ENCODE data around the gene COL18A1. TPM values are rescaled to one million over a fixed set of nuclear protein-coding genes. Genes with fewer than 3 reads are reported as not detected.

The COL18A1 gene
- total RNA-seq, 1 experiment from 2014 or later, result 77.0 TPM

- BruUV-seq (replicated peaks), result no TSS peak
- 0 out of 2 replicates have a peak overlapping the region, but pooled peaks have one; percentile 19 for H2AFZ ChIP-seq (ENCODE audit: low read length)
These were observed 145.7 kb downstream of the COL18A1 start for GRCh38 chr21:45550522-45551210.

GRCh38 chr21:45551316-45551715 is 146.4 kb downstream of the COL18A1 start:
- intact Hi-C loops (cut with micrococcal nuclease), result no loop called here
- TF ChIP-seq CTCF (conservative IDR thresholded peaks at IDR 0.05; ENCODE audit: low read depth, low read length) (no peak), EZH2 (IDR thresholded peaks at IDR 0.05; ENCODE audit: low read length, unreplicated experiment) (no peak), EZH2phosphoT487 (IDR thresholded peaks at IDR 0.05; ENCODE audit: borderline replicate concordance, low read length) (no peak)
- no TSS peak for BruUV-seq (replicated peaks)
- POLR2A ChIA-PET (ENCODE audit: unreplicated experiment), result no interaction called here
- Histone ChIP-seq H3K4me1 (ENCODE audit: insufficient read depth, low read length) (peaks cover 14% of the 10 kb centered on the region), H3K27ac (ENCODE audit: low read length) (peak overlapping the region; percentile 56), H2AFZ (ENCODE audit: low read length) (0 out of 2 replicates have a peak overlapping the region, but pooled peaks have one; percentile 19), H3K36me3 (ENCODE audit: low read depth, low read length) (no peaks in the 10 kb centered on the region), H3K4me3 (ENCODE audit: low read length) (no peak overlapping the region), H3K9me3 (ENCODE audit: low read length) (no peaks in the 10 kb centered on the region), H3F3A (ENCODE audit: low read length, unreplicated experiment) (peaks cover 4% of the 10 kb centered on the region), H3K9me2 (replicated peaks; ENCODE audit: low read length) (no peaks in the 10 kb centered on the region), H3K27me3 (ENCODE audit: low read length) (no peaks in the 10 kb centered on the region), H4K20me1 (ENCODE audit: low read length) (no peaks in the 10 kb centered on the region), H3K79me2 (ENCODE audit: low read length) (no peaks in the 10 kb centered on the region), H3K4me2 (ENCODE audit: low read length) (peak overlapping the region; percentile 38), H3K9ac (ENCODE audit: low read length) (peak overlapping the region; percentile 18; the same call in 1 of the 2 replicates)
- DNase-seq (peak; percentile 88), ATAC-seq (peak; percentile 57)
- CTCF ChIA-PET, result no interaction called here

More at GRCh38 chr21:45550522-45551210, 145.7 kb downstream of the COL18A1 start:
- Histone ChIP-seq H3F3A (ENCODE audit: low read length, unreplicated experiment) (peaks cover 4% of the 10 kb centered on the region), H3K9me3 (ENCODE audit: low read length) (no peaks in the 10 kb centered on the region), H3K36me3 (ENCODE audit: low read depth, low read length) (no peaks in the 10 kb centered on the region), H3K9ac (ENCODE audit: low read length) (peak overlapping the region; percentile 18; the same call in 1 of the 2 replicates), H3K4me1 (ENCODE audit: insufficient read depth, low read length) (peaks cover 14% of the 10 kb centered on the region), H3K4me3 (ENCODE audit: low read length) (no peak overlapping the region), H3K27ac (ENCODE audit: low read length) (peak overlapping the region; percentile 56), H3K4me2 (ENCODE audit: low read length) (peak overlapping the region; percentile 38), H3K9me2 (replicated peaks; ENCODE audit: low read length) (no peaks in the 10 kb centered on the region), H3K27me3 (ENCODE audit: low read length) (no peaks in the 10 kb centered on the region), H3K79me2 (ENCODE audit: low read length) (no peaks in the 10 kb centered on the region), H4K20me1 (ENCODE audit: low read length) (no peaks in the 10 kb centered on the region)
- no peak for DNase-seq
- intact Hi-C loops (cut with micrococcal nuclease), result no loop called here
- TF ChIP-seq CTCF (conservative IDR thresholded peaks at IDR 0.05; ENCODE audit: low read depth, low read length), result no peak
- TF ChIP-seq EZH2 (IDR thresholded peaks at IDR 0.05; ENCODE audit: low read length, unreplicated experiment), result no peak
- TF ChIP-seq EZH2phosphoT487 (IDR thresholded peaks at IDR 0.05; ENCODE audit: borderline replicate concordance, low read length), result no peak
- ChIA-PET CTCF (no interaction called here), POLR2A (ENCODE audit: unreplicated experiment) (no interaction called here)
- ATAC-seq, result no peak
